Heart right ventricle (tissue), 16 donors: ENCODE results near the gene RABAC1. TPM values are rescaled to one million over a fixed set of nuclear protein-coding genes. Genes with fewer than 3 reads are reported as not detected.

Experiments used
- ATAC-seq, 8 donors: fragments of 200-7000 bp; cut with Tn5 transposase; one replicate each; pipeline ENCODE4 v1.9.1; 2020; ENCODE audit warnings: mild to moderate bottlenecking in 8 of 8, moderate library complexity in 8 of 8, moderate number of reproducible peaks in 1 of 8
- DNase-seq, 2 donors: peaks; one replicate each; pipeline ENCODE4 v3.0.0-alpha.2; 2020
- H3K27ac ChIP-seq, 10 donors: fragments of 200-600 bp; sonication (generic) in 2 of 10; one replicate each; pipeline versions ENCODE4 v1.5.0 to v1.8.0; 2020 to 2022; ENCODE audit warnings: mild to moderate bottlenecking in 3 of 10
- H3K27me3 ChIP-seq, 7 donors: fragments of 200-600 bp; one replicate each; pipeline ENCODE4 v1.8.0; 2021 to 2022; ENCODE audit warnings: mild to moderate bottlenecking in 2 of 7
- H3K36me3 ChIP-seq, 9 donors: fragments of 200-600 bp; sonication (generic) in 1 of 9; one replicate each; pipeline versions ENCODE4 v1.5.0 to v1.8.0; 2020 to 2022; ENCODE audit warnings: mild to moderate bottlenecking in 2 of 9
- H3K4me1 ChIP-seq, 9 donors: fragments of 200-600 bp; sonication (generic) in 1 of 9; one replicate each; pipeline versions ENCODE4 v1.5.0 to v1.8.0; 2020 to 2022; ENCODE audit warnings: mild to moderate bottlenecking in 4 of 9
- H3K4me3 ChIP-seq, 10 donors: fragments of 200-600 bp; sonication (generic) in 2 of 10; one replicate each; pipeline versions ENCODE4 v1.5.0 to v1.8.0; 2020 to 2022; ENCODE audit warnings: mild to moderate bottlenecking in 7 of 10, moderate library complexity in 2 of 10
- H3K9me3 ChIP-seq, 11 donors: fragments of 200-600 bp in 10 of 11; sonication (generic) in 2 of 11; one replicate each; pipeline versions ENCODE4 v1.5.0 to v1.8.0; 2013 to 2022; ENCODE audit warnings: mild to moderate bottlenecking in 2 of 11, control low read depth in 1 of 11, moderate library complexity in 1 of 11
- WGBS, 2 donors: extraction: QIAGEN DNeasy Blood & Tissue Kit; methylation state at CpG; one replicate each; pipeline ENCODE4 v1.1.7; 2013; ENCODE audit warnings: inconsistent platforms in 1 of 2; 5-methylcytosine and 5-hydroxymethylcytosine counted together
- intact Hi-C, 10 donors: fragments of 100-400 bp; cut with DNase I; formaldehyde crosslinking; loops; one replicate each; pipeline versions ENCODE4 v1.11.1 to v1.14.2; 2022
- polyA plus RNA-seq, 2 donors: library from polyadenylated mRNA; stranded (reverse); fragments of 200-250 nt; gene quantifications; one replicate each; pipeline ENCODE4 v1.2.3, GENCODE V29; 2013
- total RNA-seq, 10 donors: library from RNA; stranded (reverse); fragmentation: NEBNext Ultra II Directional in 3 of 10; extraction: Animal tissue kit (Norgen Biotek cat#: 25700) in 3 of 10; gene quantifications; one replicate each; pipeline versions ENCODE4 v1.2.1 to v1.2.4, GENCODE V29; 2021 to 2023
- TF ChIP-seq, protein P1 (sequence below), 9 donors: fragments of 200-600 bp; sonication (generic) in 2 of 9; IDR thresholded peaks; one replicate each; pipeline versions ENCODE4 v1.5.0 to v1.8.0; 2021 to 2022; ENCODE audit warnings: antibody characterized with exemption in 9 of 9, mild to moderate bottlenecking in 5 of 9, moderate library complexity in 1 of 9
- donor health status: Arrhythmogenic right ventricular cardiomyopathy.
- donor health status: ischemic (EF 13 %, LVEDD 7.1; RV severe dilation, severe dysfunction).
- donor health status: healthy with polysubstance abuse.
- donor health status: DM: no; HTN: yes; CAD: no.
- donor health status: DM: no; HTN: no; CAD: no.
- donor health status: ischemic (EF 25% LVEDD 6.9; RV normal size, moderate dysfunction).
- donor health status: ischemic (EF 25% LVEDD 5.7; RV mildly dilated, moderate dysfunction).
- donor health status: healthy.
- donor health status: DM: yes; HTN: yes; CAD: no.
- donor health status: Ischemic cardiomyopathy.
- donor health status: ischemic (EF 35%, LVEDD 5.7; RV mildly dilated, moderate dysfunction).
- donor health status: nonischemic (EF 11% LVEDD 7.7; RV severe dilation, severe dysfunction).
- donor health status: DM: yes; HTN: yes; CAD: no.
- donor health status: PGD.
- donor health status: ischemic (EF 29% LVEDD 5.4; RV normal size, mild dysfunction).
- donor health status: nonischemic (EF 23%, LVEDD 6.1; RV moderate dilation, normal function).

RABAC1 gene
- total and polyA plus RNA-seq, 12 donors, result 34.5 to 270 (median 54.8) TPM

DNA sequence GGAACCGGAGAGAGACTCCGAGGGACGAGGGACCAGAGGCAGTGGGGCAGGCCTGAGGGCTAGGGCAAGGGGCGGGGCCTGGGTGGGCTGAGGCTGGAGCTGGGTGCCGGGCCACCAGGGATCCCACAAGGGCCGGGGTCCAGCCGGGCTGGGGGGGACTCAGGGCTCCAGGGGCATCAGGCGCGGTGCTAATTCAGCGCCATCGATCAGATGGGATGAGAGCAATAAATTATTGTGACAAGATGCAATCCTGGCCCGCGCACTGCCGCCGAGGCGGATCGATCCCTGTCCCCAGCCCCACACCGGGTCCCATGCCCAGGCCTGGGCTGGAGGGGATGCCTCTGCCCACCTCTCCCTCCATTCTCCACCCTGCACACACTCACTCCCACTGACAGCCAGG lies 36.5 kb downstream of the RABAC1 start:
- no peak overlapping the region for H3K4me3 ChIP-seq
- TF ChIP-seq, protein P1, sequence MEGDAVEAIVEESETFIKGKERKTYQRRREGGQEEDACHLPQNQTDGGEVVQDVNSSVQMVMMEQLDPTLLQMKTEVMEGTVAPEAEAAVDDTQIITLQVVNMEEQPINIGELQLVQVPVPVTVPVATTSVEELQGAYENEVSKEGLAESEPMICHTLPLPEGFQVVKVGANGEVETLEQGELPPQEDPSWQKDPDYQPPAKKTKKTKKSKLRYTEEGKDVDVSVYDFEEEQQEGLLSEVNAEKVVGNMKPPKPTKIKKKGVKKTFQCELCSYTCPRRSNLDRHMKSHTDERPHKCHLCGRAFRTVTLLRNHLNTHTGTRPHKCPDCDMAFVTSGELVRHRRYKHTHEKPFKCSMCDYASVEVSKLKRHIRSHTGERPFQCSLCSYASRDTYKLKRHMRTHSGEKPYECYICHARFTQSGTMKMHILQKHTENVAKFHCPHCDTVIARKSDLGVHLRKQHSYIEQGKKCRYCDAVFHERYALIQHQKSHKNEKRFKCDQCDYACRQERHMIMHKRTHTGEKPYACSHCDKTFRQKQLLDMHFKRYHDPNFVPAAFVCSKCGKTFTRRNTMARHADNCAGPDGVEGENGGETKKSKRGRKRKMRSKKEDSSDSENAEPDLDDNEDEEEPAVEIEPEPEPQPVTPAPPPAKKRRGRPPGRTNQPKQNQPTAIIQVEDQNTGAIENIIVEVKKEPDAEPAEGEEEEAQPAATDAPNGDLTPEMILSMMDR (IDR thresholded peaks at IDR 0.05), result no peak
- H3K4me1 ChIP-seq, result peaks cover 0 to 1% (median 0%) of the 10 kb centered on the region in 9 donors
- 7 to 14% methylated on average over 18 of the region's 18 CpGs for WGBS, 2 donors
- no peak for ATAC-seq
- H3K27ac ChIP-seq, result no peak overlapping the region
- H3K9me3 ChIP-seq, result no peaks in the 10 kb centered on the region
- peaks cover 31 to 96% (median 91%) of the 10 kb centered on the region in 7 donors for H3K27me3 ChIP-seq
- DNase-seq, result no peak
- intact Hi-C loops, result no loop called here
- H3K36me3 ChIP-seq, result no peaks in the 10 kb centered on the region

DNA sequence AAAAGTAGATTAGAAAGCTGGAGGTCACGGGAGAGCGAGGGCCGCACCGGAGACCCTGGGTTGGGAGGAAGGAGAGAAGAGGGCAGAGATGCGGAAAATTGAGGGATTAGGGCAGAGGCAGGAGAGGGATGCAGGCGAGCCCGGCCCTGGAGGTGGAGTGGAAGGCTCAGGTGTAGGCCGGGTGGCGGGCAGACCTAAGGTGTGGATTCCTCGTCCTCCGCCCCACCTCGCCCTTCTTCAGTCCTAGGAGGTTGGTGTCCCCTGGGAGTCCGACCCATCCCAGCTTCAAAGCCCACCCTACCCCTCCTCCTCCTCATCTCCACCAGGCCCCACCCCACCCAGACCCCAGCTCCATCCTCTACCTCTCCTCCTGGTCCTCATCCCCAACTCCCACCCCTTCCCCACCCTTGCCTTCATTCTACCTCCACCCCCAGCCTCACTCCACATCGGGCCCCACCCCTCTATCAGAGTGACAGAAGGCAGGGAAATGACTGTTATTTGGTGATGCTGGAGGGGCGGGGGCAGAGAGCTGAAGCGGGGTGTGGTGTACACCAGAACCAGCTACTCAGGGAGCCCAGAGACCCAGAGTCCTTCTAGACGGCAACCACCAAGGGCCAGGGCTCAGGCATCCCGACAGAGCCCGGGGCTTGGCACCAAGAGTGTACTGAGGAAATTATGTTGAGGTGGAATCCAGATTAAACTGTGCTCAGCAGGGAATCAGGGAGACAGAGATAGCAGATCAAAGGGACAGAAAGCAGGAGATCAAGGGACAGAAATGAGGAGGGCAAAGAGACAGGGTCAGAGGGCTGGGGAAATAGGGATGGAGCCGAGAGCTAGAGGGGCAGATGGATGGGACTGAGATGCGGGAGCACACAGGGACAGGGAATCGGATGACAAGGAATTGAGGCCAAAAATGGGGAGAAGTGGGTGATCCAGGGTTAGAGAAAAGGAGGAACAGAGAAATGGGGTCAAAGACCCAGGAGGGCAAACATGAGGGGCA lies 37.2 kb downstream of the RABAC1 start:
- Histone ChIP-seq H3K4me1 (no peaks in the 10 kb centered on the region), H3K4me3 (no peak overlapping the region), H3K9me3 (no peaks in the 10 kb centered on the region), H3K36me3 (no peaks in the 10 kb centered on the region), H3K27ac (no peak overlapping the region), H3K27me3 (peaks cover 26 to 96% (median 91%) of the 10 kb centered on the region in 7 donors)
- TF ChIP-seq, protein P1 (IDR thresholded peaks at IDR 0.05), result no peak
- DNase-seq (no peak), ATAC-seq (no peak)
- WGBS, 2 donors, result 7 to 10% methylated on average over 20 to 22 of the region's 22 CpGs
- intact Hi-C loops, result no loop called here

GRCh38 chr19:41920882-41921576 lies 38.1 kb downstream of the RABAC1 start:
- ATAC-seq, result no peak
- intact Hi-C loops, result no loop called here
- H3K27ac ChIP-seq, result no peak overlapping the region
- no peaks in the 10 kb centered on the region for H3K9me3 ChIP-seq
- 5 to 8% methylated on average over 26 of the region's 26 CpGs for WGBS, 2 donors
- no peaks in the 10 kb centered on the region for H3K36me3 ChIP-seq
- H3K4me1 ChIP-seq, result no peaks in the 10 kb centered on the region
- peaks cover 18 to 96% (median 91%) of the 10 kb centered on the region in 7 donors for H3K27me3 ChIP-seq
- TF ChIP-seq, protein P1 (IDR thresholded peaks at IDR 0.05), result no peak
- H3K4me3 ChIP-seq, result no peak overlapping the region
- no peak for DNase-seq

- TF ChIP-seq, protein P1 (IDR thresholded peaks at IDR 0.05), result no peak
- peaks cover 0 to 2% (median 0%) of the 10 kb centered on the region in 9 donors for H3K4me1 ChIP-seq
- H3K4me3 ChIP-seq, result no peak overlapping the region
- DNase-seq (no peak), ATAC-seq (no peak)
- no peaks in the 10 kb centered on the region for H3K9me3 ChIP-seq
- H3K27ac ChIP-seq, result no peak overlapping the region
- intact Hi-C loops, result no loop called here
- H3K36me3 ChIP-seq, result no peaks in the 10 kb centered on the region
- peaks cover 14 to 96% (median 91%) of the 10 kb centered on the region in 7 donors for H3K27me3 ChIP-seq
- WGBS, 2 donors, result 85 to 86% methylated on average over 33 of the region's 33 CpGs
Observed at GRCh38 chr19:41919948-41920712, 39.0 kb downstream of the RABAC1 start.
